GM19397 (cell line): ENCODE results near the gene GPRC5D.

Experiments
- ATAC-seq: cut with Tn5 transposase; IDR thresholded peaks from one replicate; pipeline ENCODE4 v1.9.1; 2021; ENCODE audit warnings: mild to moderate bottlenecking, moderate library complexity; ENCODE audit not compliant: unreplicated experiment

GPRC5D gene

DNA sequence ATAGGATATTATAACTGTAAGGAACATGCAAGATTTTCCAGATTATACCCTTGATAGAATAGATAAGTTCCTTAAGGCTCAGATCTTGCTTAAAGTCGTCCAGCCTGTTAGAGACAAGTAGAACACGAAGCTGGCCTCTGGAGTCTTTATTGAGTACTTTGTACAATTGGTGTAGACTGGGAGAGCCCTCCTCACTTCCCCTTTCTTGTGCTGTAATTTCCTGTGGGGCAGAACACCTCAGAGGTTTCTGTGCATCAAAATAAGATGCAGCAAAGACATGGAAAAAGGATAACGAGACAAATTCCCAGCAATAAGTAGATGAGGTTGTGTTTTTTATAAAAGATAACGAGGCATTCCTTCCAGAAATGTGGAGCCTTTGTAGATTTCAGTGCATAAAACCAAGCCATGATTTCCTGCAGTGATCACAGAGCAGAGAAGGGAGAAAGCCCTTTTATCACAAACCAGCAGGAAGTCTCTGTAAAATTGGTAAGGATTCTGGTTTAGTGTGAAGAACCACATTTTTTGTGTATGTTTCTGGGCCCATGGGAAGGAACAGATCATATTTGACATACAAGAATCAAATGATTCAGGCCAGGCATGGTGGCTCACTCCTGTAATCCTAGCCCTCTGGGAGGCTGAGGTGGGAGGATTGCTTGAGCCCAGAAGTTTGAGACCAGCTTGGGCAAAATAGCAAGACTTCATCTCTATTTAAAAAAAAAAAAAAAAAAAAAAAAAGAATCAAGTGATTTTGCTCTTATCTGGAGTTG lies 42.6 kb downstream of the GPRC5D start:
- peak; percentile 57 for ATAC-seq

DNA sequence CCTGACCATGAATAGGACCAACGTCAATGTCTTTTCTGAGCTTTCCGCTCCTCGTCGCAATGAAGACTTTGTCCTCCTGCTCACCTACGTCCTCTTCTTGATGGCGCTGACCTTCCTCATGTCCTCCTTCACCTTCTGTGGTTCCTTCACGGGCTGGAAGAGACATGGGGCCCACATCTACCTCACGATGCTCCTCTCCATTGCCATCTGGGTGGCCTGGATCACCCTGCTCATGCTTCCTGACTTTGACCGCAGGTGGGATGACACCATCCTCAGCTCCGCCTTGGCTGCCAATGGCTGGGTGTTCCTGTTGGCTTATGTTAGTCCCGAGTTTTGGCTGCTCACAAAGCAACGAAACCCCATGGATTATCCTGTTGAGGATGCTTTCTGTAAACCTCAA lies 43.3 kb downstream of the GPRC5D start:
- no peak for ATAC-seq

DNA sequence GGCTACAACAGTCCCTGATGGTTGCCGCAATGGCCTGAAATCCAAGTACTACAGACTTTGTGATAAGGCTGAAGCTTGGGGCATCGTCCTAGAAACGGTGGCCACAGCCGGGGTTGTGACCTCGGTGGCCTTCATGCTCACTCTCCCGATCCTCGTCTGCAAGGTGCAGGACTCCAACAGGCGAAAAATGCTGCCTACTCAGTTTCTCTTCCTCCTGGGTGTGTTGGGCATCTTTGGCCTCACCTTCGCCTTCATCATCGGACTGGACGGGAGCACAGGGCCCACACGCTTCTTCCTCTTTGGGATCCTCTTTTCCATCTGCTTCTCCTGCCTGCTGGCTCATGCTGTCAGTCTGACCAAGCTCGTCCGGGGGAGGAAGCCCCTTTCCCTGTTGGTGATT lies 43.7 kb downstream of the GPRC5D start:
- ATAC-seq = no peak

GRCh38 chr12:12907552-12907951 lies 44.4 kb downstream of the GPRC5D start:
- ATAC-seq = no peak

- no peak for ATAC-seq
Observed at GRCh38 chr12:12903642-12904609, 48.0 kb downstream of the GPRC5D start.

DNA sequence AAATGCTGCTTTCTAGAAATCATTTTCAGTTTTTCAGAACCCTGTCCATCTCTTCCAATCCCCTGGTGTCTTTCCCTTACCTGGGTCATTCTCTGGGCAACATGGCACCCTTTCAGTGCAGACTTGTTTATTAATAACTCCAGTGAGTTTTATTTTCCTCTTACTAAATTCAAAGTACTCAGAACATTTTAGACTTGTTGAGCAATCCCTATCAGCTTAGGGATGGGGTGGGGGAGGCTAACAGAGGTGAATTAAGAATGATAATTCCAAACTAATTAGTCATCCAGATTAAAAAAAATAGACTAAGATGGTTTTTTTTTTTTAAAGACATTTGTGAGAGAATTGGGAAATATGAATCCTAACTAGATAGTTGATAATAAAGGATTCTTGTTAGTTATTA lies 49.9 kb downstream of the GPRC5D start:
- ATAC-seq = no peak

GRCh38 chr12:12901158-12901791 lies 50.7 kb downstream of the GPRC5D start:
- no peak for ATAC-seq

- no peak for ATAC-seq
Observed at GRCh38 chr12:12900786-12901157, 51.2 kb downstream of the GPRC5D start.

GRCh38 chr12:12899530-12900380 lies 52.2 kb downstream of the GPRC5D start:
- no peak for ATAC-seq

- no peak for ATAC-seq
Observed at GRCh38 chr12:12898911-12899511, 53.0 kb downstream of the GPRC5D start.

GRCh38 chr12:12898136-12898717 lies 53.7 kb downstream of the GPRC5D start:
- no peak for ATAC-seq

GRCh38 chr12:12897302-12897701 lies 54.7 kb downstream of the GPRC5D start:
- ATAC-seq = no peak

GRCh38 chr12:12896260-12896659 lies 55.7 kb downstream of the GPRC5D start:
- no peak for ATAC-seq

DNA sequence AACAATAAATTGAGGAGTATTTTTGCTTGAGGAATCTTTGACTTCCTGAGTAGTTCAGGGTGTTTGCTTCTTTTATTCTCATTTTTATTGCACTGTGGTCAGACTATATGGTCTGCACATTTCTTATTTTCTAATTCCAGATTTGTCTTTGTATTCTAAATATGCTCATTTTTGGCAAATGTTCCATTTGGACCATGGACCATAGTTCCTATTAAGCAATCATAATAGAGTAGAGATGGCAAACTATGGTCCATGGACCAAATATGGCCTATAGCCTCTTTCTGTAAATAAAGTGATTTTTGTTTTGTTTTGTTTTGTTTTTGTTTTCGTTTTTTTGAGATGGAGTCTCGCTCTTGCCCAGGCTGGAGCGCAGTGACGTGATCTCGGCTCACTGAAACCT lies 58.5 kb downstream of the GPRC5D start:
- no peak for ATAC-seq

GRCh38 chr12:12892681-12893141 lies 59.3 kb downstream of the GPRC5D start:
- ATAC-seq = no peak

GRCh38 chr12:12891881-12892355 lies 60.1 kb downstream of the GPRC5D start:
- ATAC-seq = no peak

- ATAC-seq = no peak
Observed at GRCh38 chr12:12891080-12891880, 60.7 kb downstream of the GPRC5D start, which contains the start of gene GPRC5A. GPRC5A (plus strand) TSS chr12:12891562; CDS start chr12:12908250, 16,688 bp downstream.
